Measurements from ENCODE around the gene GALNT14.

The GALNT14 gene

GRCh38 chr2:30948130-30948529 lies 190.1 kb downstream of the GALNT14 start:
- H3K4me3 ChIP-seq (ENCODE audit: severe bottlenecking), result no peak overlapping the region
- no peak overlapping the region for H3K27ac ChIP-seq (ENCODE audit: poor library complexity, severe bottlenecking)
- no peaks in the 10 kb centered on the region for H3K27me3 ChIP-seq (ENCODE audit: insufficient read depth, poor library complexity, severe bottlenecking)
- no peak for TF ChIP-seq CTCF (IDR thresholded peaks at IDR 0.05; ENCODE audit: poor library complexity, severe bottlenecking)
- DNase-seq (ENCODE audit: low spot score), result no peak
- H3K9me3 ChIP-seq (ENCODE audit: severe bottlenecking), result no peaks in the 10 kb centered on the region
- H3K36me3 ChIP-seq (ENCODE audit: low read depth), result no peaks in the 10 kb centered on the region
- H3K4me1 ChIP-seq (ENCODE audit: insufficient read depth, poor library complexity, severe bottlenecking), result no peaks in the 10 kb centered on the region
- ATAC-seq (ENCODE audit: low read depth), result no peak

- no peaks in the 10 kb centered on the region for H3K9me3 ChIP-seq (ENCODE audit: severe bottlenecking)
- no peaks in the 10 kb centered on the region for H3K27me3 ChIP-seq (ENCODE audit: insufficient read depth, poor library complexity, severe bottlenecking)
- H3K4me1 ChIP-seq (ENCODE audit: insufficient read depth, poor library complexity, severe bottlenecking), result no peaks in the 10 kb centered on the region
- TF ChIP-seq CTCF (IDR thresholded peaks at IDR 0.05; ENCODE audit: poor library complexity, severe bottlenecking), result no peak
- H3K4me3 ChIP-seq (ENCODE audit: severe bottlenecking), result no peak overlapping the region
- no peaks in the 10 kb centered on the region for H3K36me3 ChIP-seq (ENCODE audit: low read depth)
- no peak for ATAC-seq (ENCODE audit: low read depth)
- no peak for DNase-seq (ENCODE audit: low spot score)
- no peak overlapping the region for H3K27ac ChIP-seq (ENCODE audit: poor library complexity, severe bottlenecking)
These were observed 190.6 kb downstream of the GALNT14 start for GRCh38 chr2:30947686-30948085.

- DNase-seq (ENCODE audit: low spot score), result no peak
These were observed 195.8 kb downstream of the GALNT14 start for GRCh38 chr2:30942419-30942818.

GRCh38 chr2:30940839-30941238 lies 197.4 kb downstream of the GALNT14 start:
- no peak overlapping the region for H3K4me3 ChIP-seq (ENCODE audit: severe bottlenecking)
- no peaks in the 10 kb centered on the region for H3K36me3 ChIP-seq (ENCODE audit: low read depth)
- ATAC-seq (ENCODE audit: low read depth) (no peak), DNase-seq (ENCODE audit: low spot score) (no peak)
- no peak overlapping the region for H3K27ac ChIP-seq (ENCODE audit: poor library complexity, severe bottlenecking)
- H3K4me1 ChIP-seq (ENCODE audit: insufficient read depth, poor library complexity, severe bottlenecking), result no peaks in the 10 kb centered on the region
- H3K27me3 ChIP-seq (ENCODE audit: insufficient read depth, poor library complexity, severe bottlenecking), result no peaks in the 10 kb centered on the region
- no peak for TF ChIP-seq CTCF (IDR thresholded peaks at IDR 0.05; ENCODE audit: poor library complexity, severe bottlenecking)
- no peaks in the 10 kb centered on the region for H3K9me3 ChIP-seq (ENCODE audit: severe bottlenecking)

More at GRCh38 chr2:30942419-30942818, 195.8 kb downstream of the GALNT14 start:
- TF ChIP-seq CTCF (IDR thresholded peaks at IDR 0.05; ENCODE audit: poor library complexity, severe bottlenecking), result no peak
- H3K4me1 ChIP-seq (ENCODE audit: insufficient read depth, poor library complexity, severe bottlenecking), result no peaks in the 10 kb centered on the region
- H3K4me3 ChIP-seq (ENCODE audit: severe bottlenecking), result no peak overlapping the region
- H3K27ac ChIP-seq (ENCODE audit: poor library complexity, severe bottlenecking), result no peak overlapping the region
- ATAC-seq (ENCODE audit: low read depth), result no peak
- no peaks in the 10 kb centered on the region for H3K9me3 ChIP-seq (ENCODE audit: severe bottlenecking)
- H3K27me3 ChIP-seq (ENCODE audit: insufficient read depth, poor library complexity, severe bottlenecking), result no peaks in the 10 kb centered on the region
- no peaks in the 10 kb centered on the region for H3K36me3 ChIP-seq (ENCODE audit: low read depth)

- no peaks in the 10 kb centered on the region for H3K4me1 ChIP-seq (ENCODE audit: insufficient read depth, poor library complexity, severe bottlenecking)
- DNase-seq (ENCODE audit: low spot score) (no peak), ATAC-seq (ENCODE audit: low read depth) (no peak)
- H3K27ac ChIP-seq (ENCODE audit: poor library complexity, severe bottlenecking), result no peak overlapping the region
- no peaks in the 10 kb centered on the region for H3K36me3 ChIP-seq (ENCODE audit: low read depth)
- no peak for TF ChIP-seq CTCF (IDR thresholded peaks at IDR 0.05; ENCODE audit: poor library complexity, severe bottlenecking)
- H3K9me3 ChIP-seq (ENCODE audit: severe bottlenecking), result no peaks in the 10 kb centered on the region
- no peaks in the 10 kb centered on the region for H3K27me3 ChIP-seq (ENCODE audit: insufficient read depth, poor library complexity, severe bottlenecking)
- no peak overlapping the region for H3K4me3 ChIP-seq (ENCODE audit: severe bottlenecking)
These were observed 198.9 kb downstream of the GALNT14 start for GRCh38 chr2:30939364-30939763.

All from RWPE2 (cell line).